ENCODE measurements around the gene IQUB. TPM values are rescaled to one million over a fixed set of nuclear protein-coding genes. Genes with fewer than 3 reads are reported as not detected.

IQUB gene
- total RNA-seq = 0.33 and 0.89 TPM in 2 replicates

DNA sequence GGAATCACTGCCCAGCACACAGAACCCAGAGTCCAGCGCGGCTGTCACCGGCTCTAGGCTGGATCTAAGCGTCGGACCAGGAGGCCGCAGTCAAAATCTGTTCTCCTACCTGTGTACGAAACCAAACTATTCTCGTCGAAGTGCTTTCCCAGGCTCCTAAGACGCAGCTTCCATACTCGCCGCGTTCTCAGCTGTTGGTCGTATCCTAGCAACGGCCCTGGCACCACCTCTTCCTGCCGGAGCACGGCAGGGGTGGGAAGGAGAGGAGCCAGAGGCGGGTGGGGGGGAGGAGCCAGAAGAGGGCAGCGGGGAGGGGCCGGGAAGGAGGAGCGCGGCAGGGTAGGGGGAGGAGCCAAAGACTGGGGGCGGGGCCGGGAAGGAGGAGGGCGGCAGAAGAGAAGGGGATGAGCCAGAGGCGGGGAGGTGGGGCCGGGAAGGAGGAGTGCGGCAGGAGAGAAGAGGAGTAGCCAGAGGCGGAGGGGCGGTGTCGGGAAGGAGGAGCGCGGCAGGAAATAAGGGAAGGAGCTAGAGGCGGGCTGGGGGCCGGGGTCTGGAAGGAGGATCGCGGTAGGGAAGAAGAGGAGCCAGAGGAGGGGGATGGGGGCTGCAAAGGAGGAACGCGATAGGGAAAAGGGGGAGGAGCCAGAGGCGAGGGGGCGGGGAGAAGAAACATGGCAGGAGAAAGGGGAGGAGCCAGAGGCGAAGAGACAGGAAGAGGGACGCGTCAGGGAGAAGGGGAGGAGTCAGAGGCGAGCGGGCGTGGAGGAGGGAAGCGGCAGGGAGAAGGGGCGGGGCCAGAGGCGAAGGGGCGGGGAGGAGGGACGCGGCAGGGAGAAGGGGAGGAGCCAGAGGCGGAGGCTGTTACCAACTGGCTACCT is at the start of gene IQUB:
Gene IQUB (minus strand): TSS at position 213 of the 878 bp plus-strand sequence. CDS start 22,255 bp downstream, outside the sequence.

DNA sequence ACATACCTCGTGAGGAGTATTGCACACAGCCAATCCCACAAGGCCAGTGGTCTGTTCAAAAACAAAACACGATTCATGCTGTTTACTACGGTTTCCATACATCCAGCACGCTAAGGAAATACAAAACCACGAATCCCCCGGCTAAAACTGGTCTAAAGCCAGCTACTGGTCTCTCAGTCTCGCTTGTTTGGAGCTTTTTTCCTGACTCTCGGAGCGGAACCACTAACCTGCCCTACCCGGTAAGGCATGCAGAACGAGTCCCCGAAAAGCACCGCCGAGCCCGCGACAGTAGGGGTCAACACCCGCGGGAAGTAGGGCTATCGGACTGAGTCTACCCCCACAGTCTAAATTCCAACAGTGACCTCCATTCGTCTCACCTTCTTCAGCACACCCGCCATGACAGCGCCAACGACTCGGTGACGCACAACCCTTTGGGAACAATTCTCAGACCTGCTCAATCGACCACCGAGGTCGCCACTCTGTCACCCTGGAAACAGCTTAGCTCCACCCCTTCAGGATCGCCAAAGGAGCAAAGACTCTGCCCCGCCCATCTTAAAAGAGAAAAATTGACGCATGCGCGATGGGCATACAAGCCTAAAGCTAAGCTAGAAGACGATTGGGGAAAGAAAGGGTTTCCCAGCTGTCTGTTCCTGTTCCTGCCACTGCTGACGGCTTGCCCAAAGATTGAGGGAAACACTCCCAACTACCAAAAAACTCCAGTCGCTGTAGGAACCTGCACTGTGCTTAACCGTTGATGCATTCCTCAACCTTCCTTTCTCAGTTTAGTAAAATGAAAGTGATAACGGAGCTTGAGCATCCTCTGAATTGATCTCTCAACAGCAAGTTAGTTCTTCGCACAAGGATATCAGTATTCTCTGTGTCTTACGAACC is 23.2 kb upstream of the IQUB start, which contains the start of gene NDUFA5:
Gene NDUFA5 (minus strand): TSS at position 421 of the 891 bp plus-strand sequence. CDS start 23 bp downstream, at position 398.

Other genes starting within 250 kb of the IQUB start
- 12.1 and 12.3 TPM in 2 replicates for gene NDUFA5, start 23.2 kb upstream of the IQUB start, total RNA-seq
- not detected in 2 replicates for gene ASB15, start 67.2 kb upstream of the IQUB start, total RNA-seq
- not detected in 2 replicates for gene LMOD2, start 121.3 kb upstream of the IQUB start, total RNA-seq
- 13.5 and 21.4 TPM in 2 replicates for gene WASL, start 214.4 kb upstream of the IQUB start, total RNA-seq

Measured in mesangial cell (primary cell).